ENCODE measurements around the gene MLLT10.

Gene MLLT10

DNA sequence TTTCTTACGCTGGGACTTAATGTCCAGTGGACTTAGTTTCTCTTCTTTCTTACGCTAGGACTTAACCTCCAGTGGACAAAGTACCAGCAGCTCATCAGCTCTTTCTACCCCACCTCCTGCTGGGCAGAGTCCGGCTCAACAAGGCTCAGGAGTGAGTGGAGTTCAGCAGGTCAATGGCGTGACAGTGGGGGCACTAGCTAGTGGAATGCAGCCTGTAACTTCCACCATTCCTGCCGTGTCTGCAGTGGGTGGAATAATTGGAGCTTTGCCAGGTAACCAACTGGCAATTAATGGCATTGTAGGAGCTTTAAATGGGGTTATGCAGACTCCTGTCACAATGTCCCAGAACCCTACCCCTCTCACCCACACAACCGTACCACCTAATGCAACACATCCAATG lies 199.7 kb downstream of the MLLT10 start:
- TF ChIP-seq EZH2 (IDR thresholded peaks at IDR 0.05; ENCODE audit: borderline replicate concordance, low read length) (no peak), CTCF (IDR thresholded peaks at IDR 0.05; ENCODE audit: low read length) (no peak)
- Histone ChIP-seq H3K36me3 (ENCODE audit: insufficient read depth, low read length) (peaks cover 41% of the 10 kb centered on the region), H4K20me1 (ENCODE audit: insufficient read depth, low read length) (no peaks in the 10 kb centered on the region), H3K4me1 (ENCODE audit: insufficient read depth, low read length, severe bottlenecking) (no peaks in the 10 kb centered on the region), H3K4me3 (ENCODE audit: low read depth, low read length, poor library complexity, severe bottlenecking) (no peak overlapping the region), H2AFZ (ENCODE audit: low read length) (no peak overlapping the region), H3K4me2 (ENCODE audit: low read length) (no peak overlapping the region), H3K27me3 (ENCODE audit: insufficient read depth, low read length) (no peaks in the 10 kb centered on the region), H3K9ac (ENCODE audit: low read length) (no peak overlapping the region), H3K9me2 (ENCODE audit: low read depth, low read length) (no peaks in the 10 kb centered on the region), H3K9me3 (ENCODE audit: low read length) (no peaks in the 10 kb centered on the region), H3K79me2 (ENCODE audit: insufficient read depth, low read length) (no peaks in the 10 kb centered on the region), H3K27ac (ENCODE audit: low read depth, low read length, poor library complexity, severe bottlenecking) (no peak overlapping the region), H3F3A (ENCODE audit: insufficient read depth, low read length) (no peaks in the 10 kb centered on the region)

DNA sequence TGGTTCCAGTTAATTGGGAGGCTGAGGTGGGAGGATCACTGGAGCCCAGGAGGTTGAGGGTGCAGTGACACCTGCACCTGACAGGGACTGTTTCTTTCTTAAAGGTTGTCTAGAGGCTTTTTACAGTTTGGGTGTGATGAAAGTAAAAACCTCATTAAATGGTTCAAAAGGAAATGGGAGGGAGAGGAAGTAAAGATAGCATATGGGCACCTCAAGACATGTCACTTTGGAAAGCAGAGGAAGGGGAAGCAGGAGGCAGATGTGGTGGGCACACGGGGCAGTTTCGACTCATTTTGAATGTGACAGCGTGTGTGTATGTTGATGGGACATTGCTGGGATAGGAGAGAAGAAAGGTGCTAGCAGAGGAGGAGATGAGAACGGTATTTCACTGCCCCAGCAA lies 203.1 kb downstream of the MLLT10 start:
- Histone ChIP-seq H3K27ac (ENCODE audit: low read depth, low read length, poor library complexity, severe bottlenecking) (no peak overlapping the region), H3K4me3 (ENCODE audit: low read depth, low read length, poor library complexity, severe bottlenecking) (no peak overlapping the region), H3K9me3 (ENCODE audit: low read length) (no peaks in the 10 kb centered on the region), H3K9ac (ENCODE audit: low read length) (no peak overlapping the region), H3K9me2 (ENCODE audit: low read depth, low read length) (no peaks in the 10 kb centered on the region), H3K4me2 (ENCODE audit: low read length) (no peak overlapping the region), H3K4me1 (ENCODE audit: insufficient read depth, low read length, severe bottlenecking) (no peaks in the 10 kb centered on the region), H3K36me3 (ENCODE audit: insufficient read depth, low read length) (peaks cover 71% of the 10 kb centered on the region), H4K20me1 (ENCODE audit: insufficient read depth, low read length) (no peaks in the 10 kb centered on the region), H3K27me3 (ENCODE audit: insufficient read depth, low read length) (no peaks in the 10 kb centered on the region), H3K79me2 (ENCODE audit: insufficient read depth, low read length) (no peaks in the 10 kb centered on the region), H2AFZ (ENCODE audit: low read length) (no peak overlapping the region), H3F3A (ENCODE audit: insufficient read depth, low read length) (no peaks in the 10 kb centered on the region)
- TF ChIP-seq EZH2 (IDR thresholded peaks at IDR 0.05; ENCODE audit: borderline replicate concordance, low read length), result no peak
- TF ChIP-seq CTCF (IDR thresholded peaks at IDR 0.05; ENCODE audit: low read length), result no peak

DNA sequence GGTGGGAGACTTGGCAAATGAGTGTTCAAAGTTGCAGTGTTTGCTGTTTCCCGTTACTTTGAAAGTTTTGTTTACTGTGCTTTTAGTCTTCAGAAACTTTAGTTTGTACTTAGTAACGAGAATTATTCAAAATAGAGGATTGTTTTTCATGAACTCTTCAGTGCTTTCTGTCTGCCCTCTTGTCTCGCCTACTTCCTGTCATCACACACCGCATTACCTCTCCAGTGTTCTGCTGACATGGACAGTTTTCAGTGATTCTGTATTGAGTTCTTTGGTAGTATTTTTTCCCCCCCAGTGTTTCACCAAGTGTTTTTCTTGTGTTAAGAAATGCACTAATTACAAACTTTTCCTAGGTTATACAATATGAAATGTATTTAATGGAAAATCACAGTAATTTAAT lies 207.0 kb downstream of the MLLT10 start:
- Histone ChIP-seq H3K4me3 (ENCODE audit: low read depth, low read length, poor library complexity, severe bottlenecking) (no peak overlapping the region), H3K79me2 (ENCODE audit: insufficient read depth, low read length) (no peaks in the 10 kb centered on the region), H3K27ac (ENCODE audit: low read depth, low read length, poor library complexity, severe bottlenecking) (no peak overlapping the region), H3K9me2 (ENCODE audit: low read depth, low read length) (no peaks in the 10 kb centered on the region), H3K4me2 (ENCODE audit: low read length) (no peak overlapping the region), H2AFZ (ENCODE audit: low read length) (no peak overlapping the region), H3K4me1 (ENCODE audit: insufficient read depth, low read length, severe bottlenecking) (no peaks in the 10 kb centered on the region), H3K27me3 (ENCODE audit: insufficient read depth, low read length) (no peaks in the 10 kb centered on the region), H3F3A (ENCODE audit: insufficient read depth, low read length) (no peaks in the 10 kb centered on the region), H3K9ac (ENCODE audit: low read length) (no peak overlapping the region), H4K20me1 (ENCODE audit: insufficient read depth, low read length) (no peaks in the 10 kb centered on the region), H3K36me3 (ENCODE audit: insufficient read depth, low read length) (peaks cover 64% of the 10 kb centered on the region), H3K9me3 (ENCODE audit: low read length) (no peaks in the 10 kb centered on the region)
- no peak for TF ChIP-seq EZH2 (IDR thresholded peaks at IDR 0.05; ENCODE audit: borderline replicate concordance, low read length)
- TF ChIP-seq CTCF (IDR thresholded peaks at IDR 0.05; ENCODE audit: low read length), result no peak
